GM12878 (cell line): ENCODE data around the gene HSPBP1. TPM values are rescaled to one million over a fixed set of nuclear protein-coding genes. Genes with fewer than 3 reads are reported as not detected.

ENCODE experiments used
- BHLHE40 ChIP-seq, 2 experiments: fragments of 450-650 bp in 1 of 2; IDR thresholded peaks; 2 replicates each; pipeline ENCODE4 v1.6.1; 2011 to 2017; ENCODE audit warnings: low read depth in 2 of 2, borderline replicate concordance in 1 of 2, improper control_type of control experiment in 1 of 2, low read length in 1 of 2, mild to moderate bottlenecking in 1 of 2
- CTCF ChIP-seq, 3 experiments: IDR thresholded peaks in 2 of 3; conservative IDR thresholded peaks in 1 of 3; 2 replicates each; pipeline ENCODE4 v1.5.1; 2011; ENCODE audit warnings: low read depth in 3 of 3, low read length in 3 of 3, mild to moderate bottlenecking in 3 of 3, control low read depth in 2 of 3, moderate library complexity in 2 of 3, inconsistent platforms in 1 of 3, mixed read lengths in 1 of 3; ENCODE audit not compliant: control insufficient read depth in 2 of 3, insufficient read depth in 1 of 3; ENCODE audit errors: extremely low read depth in 1 of 3
- ETV6 ChIP-seq, 2 experiments: fragments of 450-650 bp in 1 of 2; IDR thresholded peaks in 1 of 2; conservative IDR thresholded peaks in 1 of 2; 2 replicates each; pipeline ENCODE4 v1.6.1; 2014; ENCODE audit warnings: antibody characterized with exemption in 1 of 2, borderline replicate concordance in 1 of 2, low read depth in 1 of 2, mild to moderate bottlenecking in 1 of 2, moderate library complexity in 1 of 2
- FOS ChIP-seq: IDR thresholded peaks from 3 replicates; pipeline ENCODE4 v1.6.1; 2011; ENCODE audit warnings: borderline replicate concordance; ENCODE audit not compliant: insufficient read length; ENCODE audit errors: extremely low read depth
- GATAD2B ChIP-seq: fragments of 450-650 bp; conservative IDR thresholded peaks from 2 replicates; pipeline ENCODE4 v1.6.1; 2017; ENCODE audit warnings: low read depth, mild to moderate bottlenecking, moderate library complexity
- HCFC1 ChIP-seq: fragments of 150-350 bp; IDR thresholded peaks from 2 replicates; pipeline ENCODE4 v1.6.1; 2014; ENCODE audit warnings: low read length
- IKZF2 ChIP-seq, 2 experiments: fragments of 450-650 bp; IDR thresholded peaks; 2 replicates each; pipeline ENCODE4 v1.6.1; 2017; ENCODE audit warnings: mild to moderate bottlenecking in 2 of 2, moderate library complexity in 2 of 2
- KDM1A ChIP-seq: fragments of 200-600 bp; sonication (generic); IDR thresholded peaks from 2 replicates; pipeline ENCODE4 v1.6.1; 2016; ENCODE audit warnings: borderline replicate concordance
- MEF2B ChIP-seq: fragments of 450-650 bp; IDR thresholded peaks from 2 replicates; pipeline ENCODE4 v1.6.1; 2018; ENCODE audit warnings: mild to moderate bottlenecking, moderate library complexity; ENCODE audit not compliant: partially characterized antibody, poor library complexity, severe bottlenecking
- SKIL ChIP-seq: fragments of 450-650 bp; IDR thresholded peaks from 2 replicates; pipeline ENCODE4 v1.6.1; 2017; ENCODE audit warnings: mild to moderate bottlenecking, low read depth, inconsistent platforms; ENCODE audit not compliant: poor library complexity, severe bottlenecking
- polyA plus RNA-seq, 11 experiments: library from polyadenylated mRNA; depleted of rRNA in 4 of 11; unstranded in 6 of 11; stranded (reverse) in 5 of 11; fragments of >200 nt; fragmentation: Nextera tagmentation in 4 of 11; fragmentation: Illumina TruSeq in 1 of 11; extraction: Ambion mirVana in 4 of 11; extraction: Trizol in 1 of 11; gene quantifications; 1 replicate in 1 of 11; 2 replicates in 10 of 11; pipeline versions ENCODE4 v1.2.1 to v1.2.3, GENCODE V29; 2011 to 2016; ENCODE audit warnings: inconsistent platforms in 2 of 11, missing spikeins in 2 of 11, low read depth in 1 of 11
- total RNA-seq, 4 experiments: library from RNA; depleted of rRNA in 3 of 4; stranded (reverse); fragments of >200 nt in 3 of 4; fragmentation: Illumina TruSeq in 1 of 4; extraction: Trizol in 1 of 4; gene quantifications; 2 replicates each; pipeline versions ENCODE4 v1.2.1 to v1.2.3, GENCODE V29; 2013 to 2021

HSPBP1 gene
- total and polyA plus RNA-seq, 10 of the 15 experiments (the other 5 are each of a cell fraction or from before 2014, with no cell fraction given), result 0.18 to 83.3 (median 23.0) TPM

GRCh38 chr19:55301459-55302317 lies 21.8 kb upstream of the HSPBP1 start (continued):
- TF ChIP-seq HCFC1 (no peak; the same call in 1 of the 2 replicates), GATAD2B (peak; percentile 67; the same call in 1 of the 2 replicates), KDM1A (no peak), CTCF (IDR thresholded peaks at IDR 0.05 in 2 of 3, conservative IDR thresholded peaks at IDR 0.05 in 1 of 3; ENCODE audit: control insufficient read depth in 2 of 3, extremely low read depth in 1 of 3, insufficient read depth in 1 of 3, low read depth in 3 of 3, low read length in 3 of 3) (peak; percentile 91 to 97 (median 95)), SKIL (no peak), MEF2B (peak; percentile 50), FOS (no peak), IKZF2 (IDR thresholded peaks at IDR 0.05) (no peak), BHLHE40 (IDR thresholded peaks at IDR 0.05; ENCODE audit: borderline replicate concordance in 1 of 2, low read depth in 2 of 2, low read length in 1 of 2) (peak; percentile 30 to 46; a peak in 1 of 4 replicates), ETV6 (conservative IDR thresholded peaks at IDR 0.05 in 1 of 2, IDR thresholded peaks at IDR 0.05 in 1 of 2; ENCODE audit: borderline replicate concordance in 1 of 2, low read depth in 1 of 2) (no peak)
